ENCODE results near the gene SLC16A3.

Gene SLC16A3

GRCh38 chr17:82212331-82213250 lies 16.3 kb upstream of the SLC16A3 start, which contains the start of gene CCDC57:
CCDC57 (minus strand) TSS chr17:82212842; CDS start chr17:82201944, 10,898 bp downstream.
- no peak for TF ChIP-seq CTCF (IDR thresholded peaks at IDR 0.05)

GRCh38 chr17:82213251-82214011 lies 15.4 kb upstream of the SLC16A3 start:
- no peak for TF ChIP-seq CTCF (IDR thresholded peaks at IDR 0.05)

GRCh38 chr17:82214012-82214628 lies 14.7 kb upstream of the SLC16A3 start:
- no peak for TF ChIP-seq CTCF (IDR thresholded peaks at IDR 0.05)

GRCh38 chr17:82215095-82215971 lies 13.5 kb upstream of the SLC16A3 start:
- TF ChIP-seq CTCF (IDR thresholded peaks at IDR 0.05): no peak

GRCh38 chr17:82215972-82216300 lies 12.9 kb upstream of the SLC16A3 start:
- no peak for TF ChIP-seq CTCF (IDR thresholded peaks at IDR 0.05)

GRCh38 chr17:82216301-82217119 lies 12.3 kb upstream of the SLC16A3 start:
- TF ChIP-seq CTCF (IDR thresholded peaks at IDR 0.05): no peak
